K562 (cell line): Measurements from ENCODE around the gene FRG1. TPM values are rescaled to one million over a fixed set of nuclear protein-coding genes. Genes with fewer than 3 reads are reported as not detected.
A peak's percentile ranks its signal among the peaks of the same experiment; 100 is the strongest.

Experiments
- BRF1 ChIP-seq: IDR thresholded peaks from 3 replicates; pipeline ENCODE4 v1.6.1; 2011; ENCODE audit warnings: borderline replicate concordance, mild to moderate bottlenecking; ENCODE audit not compliant: insufficient read length; ENCODE audit errors: extremely low read depth
- CBX8 ChIP-seq: fragments of 200-600 bp; sonication (generic); IDR thresholded peaks from 2 replicates; pipeline ENCODE4 v1.6.1; 2012; ENCODE audit warnings: borderline replicate concordance, mixed run types, low read depth, mild to moderate bottlenecking, moderate library complexity, mixed read lengths, low read length, control low read depth, inconsistent platforms; ENCODE audit not compliant: poor library complexity, severe bottlenecking; ENCODE audit errors: extremely low read depth
- KLF6 ChIP-seq: fragments of 250-450 bp; sonication (Bioruptor Pico); IDR thresholded peaks from 2 replicates; pipeline ENCODE4 v1.4.0; 2020; ENCODE audit warnings: mild to moderate bottlenecking, moderate library complexity, borderline replicate concordance
- NR2C2 ChIP-seq, 2 experiments: fragments of 200-800 bp in 1 of 2; sonication (Bioruptor generic) in 1 of 2; sonication (generic) in 1 of 2; formaldehyde crosslinking in 1 of 2; IDR thresholded peaks; 2 replicates each; pipeline versions ENCODE4 v1.6.1 to v1.8.0; 2016 to 2022; ENCODE audit warnings: mild to moderate bottlenecking in 1 of 2, missing compliant biosample characterization in 1 of 2, missing genetic modification characterization in 1 of 2, missing genetic modification reagents in 1 of 2
- POLR3G ChIP-seq: IDR thresholded peaks from 2 replicates; pipeline ENCODE4 v1.6.1; 2011; ENCODE audit not compliant: insufficient read length, insufficient replicate concordance; ENCODE audit errors: extremely low read depth
- SAFB2 ChIP-seq: fragments of 200-400 bp; formaldehyde crosslinking; IDR thresholded peaks from 2 replicates; pipeline ENCODE4 v1.6.1; 2018; ENCODE audit warnings: borderline replicate concordance, low read length, low read depth, moderate library complexity; ENCODE audit not compliant: severe bottlenecking
- SIN3B ChIP-seq: fragments of 450-650 bp; IDR thresholded peaks from 2 replicates; pipeline ENCODE4 v1.6.1; 2017; ENCODE audit warnings: low read depth, mild to moderate bottlenecking, moderate library complexity
- SREBF1 ChIP-seq: fragments of 150-350 bp; IDR thresholded peaks from 2 replicates; pipeline ENCODE4 v1.6.1; 2014; ENCODE audit warnings: antibody characterized with exemption, low read depth, low read length, borderline replicate concordance
- TCFL5 ChIP-seq: fragments of 250-450 bp; sonication (Bioruptor Pico); conservative IDR thresholded peaks from 2 replicates; pipeline ENCODE4 v1.6.1; 2021; ENCODE audit warnings: mild to moderate bottlenecking, moderate library complexity, matching md5 sums
- THRB ChIP-seq: fragments of 450-650 bp; formaldehyde crosslinking; conservative IDR thresholded peaks from 2 replicates; pipeline ENCODE4 v1.4.0; 2022; ENCODE audit warnings: mild to moderate bottlenecking, missing genetic modification characterization
- TOE1 ChIP-seq, 2 experiments: fragments of 450-650 bp in 1 of 2; sonication (generic) in 1 of 2; formaldehyde crosslinking in 1 of 2; IDR thresholded peaks; 2 replicates each; pipeline versions ENCODE4 v1.7.1 to v1.8.0; 2016 to 2022; ENCODE audit warnings: borderline replicate concordance in 2 of 2, mild to moderate bottlenecking in 2 of 2, antibody characterized with exemption in 1 of 2, inconsistent platforms in 1 of 2, low read depth in 1 of 2, missing genetic modification reagents in 1 of 2, moderate library complexity in 1 of 2
- TSHZ1 ChIP-seq: fragments of 250-450 bp; sonication (Bioruptor Pico); IDR thresholded peaks from 2 replicates; pipeline ENCODE4 v1.4.0; 2020; ENCODE audit warnings: mild to moderate bottlenecking, moderate library complexity
- XRCC5 ChIP-seq: fragments of 200-400 bp; formaldehyde crosslinking; IDR thresholded peaks from 2 replicates; pipeline ENCODE4 v1.6.1; 2017; ENCODE audit warnings: low read depth, mild to moderate bottlenecking, low read length
- ZFP36 ChIP-seq: fragments of 150-350 bp; IDR thresholded peaks from 2 replicates; pipeline ENCODE4 v1.6.1; 2018; ENCODE audit warnings: low read length, low read depth; ENCODE audit not compliant: partially characterized antibody
- ZFX ChIP-seq: sonication (generic); formaldehyde crosslinking; IDR thresholded peaks from 2 replicates; pipeline ENCODE4 v1.8.0; 2022; ENCODE audit warnings: mild to moderate bottlenecking, missing genetic modification reagents, moderate library complexity
- ZNF655 ChIP-seq: fragments of 250-450 bp; sonication (Bioruptor Pico); IDR thresholded peaks from 2 replicates; pipeline ENCODE4 v1.5.0; 2021
- ZNF77 ChIP-seq: fragments of 250-450 bp; sonication (Bioruptor Pico); IDR thresholded peaks from 2 replicates; pipeline ENCODE4 v1.5.0; 2020
- polyA plus RNA-seq, 8 experiments: library from polyadenylated mRNA; depleted of rRNA in 4 of 8; stranded (reverse) in 5 of 8; unstranded in 3 of 8; fragments of >200 nt; fragmentation: Nextera tagmentation in 2 of 8; fragmentation: Illumina TruSeq in 1 of 8; extraction: Ambion mirVana in 2 of 8; extraction: Trizol in 1 of 8; gene quantifications; 2 replicates each; pipeline versions ENCODE4 v1.2.1 to v1.2.3, GENCODE V29; 2011 to 2014; ENCODE audit warnings: inconsistent platforms in 1 of 8, missing spikeins in 1 of 8
- total RNA-seq, 7 experiments: library from RNA; depleted of rRNA in 6 of 7; stranded (reverse); fragments of >200 nt in 6 of 7; fragmentation: Illumina TruSeq in 2 of 7; extraction: Trizol in 2 of 7; gene quantifications; 2 replicates each; pipeline versions ENCODE4 v1.2.1 to v1.2.3, GENCODE V29; 2011 to 2021; ENCODE audit warnings: low replicate concordance in 1 of 7
- TF ChIP-seq, protein P1 (sequence below): IDR thresholded peaks from 2 replicates; pipeline ENCODE4 v1.6.1; 2014; ENCODE audit warnings: antibody characterized with exemption

The FRG1 gene
- total and polyA plus RNA-seq, 9 of the 15 experiments (the other 6 are each of a cell fraction or from before 2014, with no cell fraction given): 36.4 to 203 (median 112) TPM

GRCh38 chr4:189940178-189941004, at the start of gene FRG1 (continued):
- TF ChIP-seq, protein P1, sequence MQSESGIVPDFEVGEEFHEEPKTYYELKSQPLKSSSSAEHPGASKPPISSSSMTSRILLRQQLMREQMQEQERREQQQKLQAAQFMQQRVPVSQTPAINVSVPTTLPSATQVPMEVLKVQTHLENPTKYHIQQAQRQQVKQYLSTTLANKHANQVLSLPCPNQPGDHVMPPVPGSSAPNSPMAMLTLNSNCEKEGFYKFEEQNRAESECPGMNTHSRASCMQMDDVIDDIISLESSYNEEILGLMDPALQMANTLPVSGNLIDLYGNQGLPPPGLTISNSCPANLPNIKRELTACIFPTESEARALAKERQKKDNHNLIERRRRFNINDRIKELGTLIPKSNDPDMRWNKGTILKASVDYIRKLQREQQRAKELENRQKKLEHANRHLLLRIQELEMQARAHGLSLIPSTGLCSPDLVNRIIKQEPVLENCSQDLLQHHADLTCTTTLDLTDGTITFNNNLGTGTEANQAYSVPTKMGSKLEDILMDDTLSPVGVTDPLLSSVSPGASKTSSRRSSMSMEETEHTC: no peak
- TF ChIP-seq ZFX (CRISPR knock-in tag) (no peak), THRB (CRISPR knock-in tag) (no peak), TOE1 (IDR thresholded peaks at IDR 0.05; ENCODE audit: borderline replicate concordance) (peak; percentile 95), TOE1 (CRISPR knock-in tag; IDR thresholded peaks at IDR 0.05; ENCODE audit: borderline replicate concordance, low read depth) (no peak), SREBF1 (no peak), KLF6 (CRISPR knock-in tag) (no peak), BRF1 (no peak), CBX8 (no peak), SIN3B (peak; percentile 61), SAFB2 (no peak), ZFP36 (no peak), ZNF77 (CRISPR knock-in tag) (no peak), XRCC5 (peak; percentile 94), NR2C2 (CRISPR knock-in tag; IDR thresholded peaks at IDR 0.05) (peak; percentile 83), NR2C2 (tag; IDR thresholded peaks at IDR 0.05) (peak; percentile 98), TCFL5 (CRISPR knock-in tag) (no peak), ZNF655 (CRISPR knock-in tag) (no peak), TSHZ1 (CRISPR knock-in tag) (no peak), POLR3G (no peak)
